ENCODE measurements around the gene ZFHX2. TPM values are rescaled to one million over a fixed set of nuclear protein-coding genes. Genes with fewer than 3 reads are reported as not detected.
A peak's percentile ranks its signal among the peaks of the same experiment; 100 is the strongest.

Gene ZFHX2
- total RNA-seq, 1 experiment from 2014 or later = 19.4 TPM

DNA sequence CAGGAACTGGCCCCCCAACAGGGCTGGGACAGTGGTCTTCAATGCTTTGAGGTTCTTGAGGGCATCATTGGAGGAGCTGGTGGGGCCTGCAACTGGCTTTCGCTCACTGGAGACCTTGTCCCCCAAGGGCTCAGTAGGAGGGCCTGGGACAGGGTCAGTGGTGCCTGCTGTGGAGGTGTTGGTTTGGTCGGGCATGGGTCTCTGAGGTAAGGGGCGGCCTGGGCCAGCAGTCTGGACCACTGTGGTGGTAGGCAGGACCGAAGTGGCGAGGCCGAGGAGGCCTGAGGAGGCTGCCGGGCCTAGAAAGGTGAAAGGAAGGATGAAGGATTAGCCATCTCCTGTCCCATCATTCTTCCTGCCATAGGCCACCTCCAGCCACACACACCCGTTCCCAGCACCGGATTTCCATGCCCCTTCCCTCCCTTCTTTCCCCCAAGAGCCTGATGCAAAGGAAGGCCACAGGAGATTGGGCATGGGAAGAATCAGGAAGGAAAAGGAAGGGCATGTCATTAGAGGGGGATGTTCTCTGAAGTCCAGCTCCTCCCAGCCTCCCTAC, 28.8 kb downstream of the ZFHX2 start:
- no peaks in the 10 kb centered on the region for H3K27me3 ChIP-seq (ENCODE audit: insufficient read depth, low read length)
- H3K79me2 ChIP-seq (ENCODE audit: insufficient read depth, low read length) = no peaks in the 10 kb centered on the region
- no peak overlapping the region for H3K18ac ChIP-seq (ENCODE audit: insufficient read length, low read depth, low read length)
- H2BK120ac ChIP-seq (ENCODE audit: low read depth, low read length, poor library complexity, severe bottlenecking) = no peak overlapping the region
- no peak overlapping the region for H2BK15ac ChIP-seq (ENCODE audit: low read depth, low read length)
- H3K79me1 ChIP-seq (ENCODE audit: insufficient read depth, low read depth, low read length, poor library complexity, severe bottlenecking) = no peaks in the 10 kb centered on the region
- no CpG with 5 or more reads among the region's 9 CpGs for WGBS (ENCODE audit: extremely low coverage, insufficient read length, low lambda C conversion rate)
- Mint-ChIP-seq H3K9me3 (no peaks in the 10 kb centered on the region), H3K4me3 (no peak overlapping the region), H3K27me3 (ENCODE audit: low read depth) (no peaks in the 10 kb centered on the region; the same call in 1 of the 2 replicates), H3K27ac (peak overlapping the region in 1 of 3 experiments; percentile 65; a peak in 2 of 7 replicates), H3K36me3 (ENCODE audit: insufficient read depth in 1 of 3, low read depth in 3 of 3) (peaks cover 42 to 51% (median 43%) of the 10 kb centered on the region in 3 experiments), H3K4me1 (peaks cover 50 to 57% of the 10 kb centered on the region in 2 experiments)
- no peak overlapping the region for H3T11ph ChIP-seq (ENCODE audit: low read length)
- H3K14ac ChIP-seq (ENCODE audit: insufficient read depth, low read length) = no peak overlapping the region
- H3K9me3 ChIP-seq (ENCODE audit: control insufficient read depth, low read depth, low read length) = no peaks in the 10 kb centered on the region
- no peak overlapping the region for H3K23ac ChIP-seq (ENCODE audit: insufficient read length, low read depth, low read length)
- no peak overlapping the region for H3K4ac ChIP-seq (ENCODE audit: low read depth, low read length)
- H3K4me2 ChIP-seq (ENCODE audit: insufficient read depth, insufficient read length, low read length) = no peak overlapping the region
- H4K91ac ChIP-seq (ENCODE audit: insufficient read length, low read depth, low read length) = no peak overlapping the region
- no peak overlapping the region for H3K9ac ChIP-seq (ENCODE audit: extremely low read depth, insufficient read length, low read length)
- no peak for DNase-seq
- H3K27ac ChIP-seq (ENCODE audit: insufficient read length, low read depth, low read length) = no peak overlapping the region
- peaks cover 15% of the 10 kb centered on the region; the same call in 1 of the 2 replicates for H3K4me1 ChIP-seq (ENCODE audit: insufficient read depth, low read length)
- no peak overlapping the region for H2BK12ac ChIP-seq (ENCODE audit: insufficient read length, low read depth, low read length)
- H4K5ac ChIP-seq (ENCODE audit: insufficient read length, low read depth, low read length) = no peak overlapping the region
- no peaks in the 10 kb centered on the region for H4K20me1 ChIP-seq (ENCODE audit: control insufficient read depth, insufficient read depth, insufficient read length)
- H2AFZ ChIP-seq (ENCODE audit: low read length) = no peak overlapping the region
- H3K23me2 ChIP-seq (ENCODE audit: insufficient read length, low read depth, low read length, poor library complexity, severe bottlenecking) = no peaks in the 10 kb centered on the region
- TF ChIP-seq, protein P1, sequence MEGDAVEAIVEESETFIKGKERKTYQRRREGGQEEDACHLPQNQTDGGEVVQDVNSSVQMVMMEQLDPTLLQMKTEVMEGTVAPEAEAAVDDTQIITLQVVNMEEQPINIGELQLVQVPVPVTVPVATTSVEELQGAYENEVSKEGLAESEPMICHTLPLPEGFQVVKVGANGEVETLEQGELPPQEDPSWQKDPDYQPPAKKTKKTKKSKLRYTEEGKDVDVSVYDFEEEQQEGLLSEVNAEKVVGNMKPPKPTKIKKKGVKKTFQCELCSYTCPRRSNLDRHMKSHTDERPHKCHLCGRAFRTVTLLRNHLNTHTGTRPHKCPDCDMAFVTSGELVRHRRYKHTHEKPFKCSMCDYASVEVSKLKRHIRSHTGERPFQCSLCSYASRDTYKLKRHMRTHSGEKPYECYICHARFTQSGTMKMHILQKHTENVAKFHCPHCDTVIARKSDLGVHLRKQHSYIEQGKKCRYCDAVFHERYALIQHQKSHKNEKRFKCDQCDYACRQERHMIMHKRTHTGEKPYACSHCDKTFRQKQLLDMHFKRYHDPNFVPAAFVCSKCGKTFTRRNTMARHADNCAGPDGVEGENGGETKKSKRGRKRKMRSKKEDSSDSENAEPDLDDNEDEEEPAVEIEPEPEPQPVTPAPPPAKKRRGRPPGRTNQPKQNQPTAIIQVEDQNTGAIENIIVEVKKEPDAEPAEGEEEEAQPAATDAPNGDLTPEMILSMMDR (conservative IDR thresholded peaks at IDR 0.05) = no peak
- no peak overlapping the region for H2AK5ac ChIP-seq (ENCODE audit: insufficient read length, low read length)
- no peak overlapping the region for H3K56ac ChIP-seq (ENCODE audit: insufficient read length, low read depth, low read length)
- H2BK20ac ChIP-seq (ENCODE audit: low read depth, low read length, poor library complexity, severe bottlenecking) = no peak overlapping the region
- no peak overlapping the region for H4K8ac ChIP-seq (replicated peaks; ENCODE audit: insufficient read length, low read depth, low read length)
- H2BK5ac ChIP-seq (ENCODE audit: insufficient read length, low read length) = no peak overlapping the region

All from H9 (cell line).